ENCODE measurements around the gene ULK4. TPM values are rescaled to one million over a fixed set of nuclear protein-coding genes. Genes with fewer than 3 reads are reported as not detected.

ULK4 gene
- total RNA-seq, 1 experiment from 2014 or later, result 6.3 TPM

DNA sequence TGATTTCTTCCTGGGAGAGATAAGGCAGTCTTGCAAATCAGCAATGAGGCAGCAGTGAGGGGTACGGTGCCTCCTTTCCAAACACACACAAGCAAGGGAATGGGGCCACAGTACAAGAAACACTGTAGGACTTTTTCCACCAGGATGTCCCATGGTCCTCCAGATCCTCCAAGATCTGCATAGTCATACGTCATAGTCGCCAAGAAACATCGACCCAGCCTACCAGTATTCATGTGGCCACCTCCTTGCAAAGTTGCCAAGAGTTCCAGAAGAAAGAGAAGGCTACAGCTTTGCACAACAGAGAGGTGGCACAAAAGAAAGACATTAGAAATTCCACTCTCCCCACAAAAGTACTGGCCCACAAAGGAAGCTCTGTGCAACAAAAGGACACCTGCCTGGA lies 504.7 kb downstream of the ULK4 start:
- no peaks in the 10 kb centered on the region for H3K9me2 ChIP-seq (ENCODE audit: insufficient read depth)
- H3K4me3 ChIP-seq (replicated peaks in 1 of 2; ENCODE audit: low read depth in 1 of 2, low read length in 2 of 2), result no peak overlapping the region
- H3K9me3 ChIP-seq (ENCODE audit: control insufficient read depth in 1 of 2, insufficient read depth in 1 of 2, low read depth in 1 of 2, low read length in 2 of 2), result no peaks in the 10 kb centered on the region
- no peaks in the 10 kb centered on the region for H4K20me1 ChIP-seq (ENCODE audit: insufficient read depth)
- DNase-seq (ENCODE audit: low read depth, low spot score), result no peak
- BruUV-seq (replicated peaks), result no TSS peak
- H3K36me3 ChIP-seq (ENCODE audit: control insufficient read depth in 1 of 2, insufficient read depth in 2 of 2, low read length in 2 of 2), result no peaks in the 10 kb centered on the region
- H3K27me3 ChIP-seq (ENCODE audit: insufficient read depth, low read length), result no peaks in the 10 kb centered on the region
- H3K27ac ChIP-seq (ENCODE audit: low read depth, low read length), result no peak overlapping the region
- POLR2A ChIA-PET, result no interaction called here
- no peak overlapping the region for H3K4me2 ChIP-seq (ENCODE audit: low read length)
- intact Hi-C loops (cut with micrococcal nuclease), result no loop called here
- RAD21 ChIA-PET (ENCODE audit: low non-redundant PET in 1 of 2, low total read pairs in 2 of 2, uncharacterized antibody in 2 of 2, unreplicated experiment in 2 of 2), result no interaction called here
- H3K9ac ChIP-seq (ENCODE audit: low read length), result no peak overlapping the region
- CTCF ChIA-PET, result no interaction called here
- H2AFZ ChIP-seq (ENCODE audit: low read depth, low read length, poor library complexity, severe bottlenecking), result no peak overlapping the region
- TF ChIP-seq CBX3 (IDR thresholded peaks at IDR 0.05; ENCODE audit: low read depth) (no peak), YY1 (IDR thresholded peaks at IDR 0.05; ENCODE audit: extremely low read depth, insufficient replicate concordance, low read depth, low read length) (no peak), FOSL1 (IDR thresholded peaks at IDR 0.05; ENCODE audit: low read depth) (no peak), POLR2A (IDR thresholded peaks at IDR 0.05; ENCODE audit: borderline replicate concordance, extremely low read depth, insufficient read depth, insufficient read length) (no peak), EGR1 (IDR thresholded peaks at IDR 0.05; ENCODE audit: low read depth) (no peak), SIN3A (IDR thresholded peaks at IDR 0.05; ENCODE audit: low read depth) (no peak), RAD21 (IDR thresholded peaks at IDR 0.05; ENCODE audit: low read depth) (no peak), ZNF274 (IDR thresholded peaks at IDR 0.05; ENCODE audit: low read depth, low read length) (no peak), EZH2phosphoT487 (IDR thresholded peaks at IDR 0.05; ENCODE audit: borderline replicate concordance) (no peak), SRF (IDR thresholded peaks at IDR 0.05; ENCODE audit: low read depth) (no peak)
- TF ChIP-seq, protein P1, sequence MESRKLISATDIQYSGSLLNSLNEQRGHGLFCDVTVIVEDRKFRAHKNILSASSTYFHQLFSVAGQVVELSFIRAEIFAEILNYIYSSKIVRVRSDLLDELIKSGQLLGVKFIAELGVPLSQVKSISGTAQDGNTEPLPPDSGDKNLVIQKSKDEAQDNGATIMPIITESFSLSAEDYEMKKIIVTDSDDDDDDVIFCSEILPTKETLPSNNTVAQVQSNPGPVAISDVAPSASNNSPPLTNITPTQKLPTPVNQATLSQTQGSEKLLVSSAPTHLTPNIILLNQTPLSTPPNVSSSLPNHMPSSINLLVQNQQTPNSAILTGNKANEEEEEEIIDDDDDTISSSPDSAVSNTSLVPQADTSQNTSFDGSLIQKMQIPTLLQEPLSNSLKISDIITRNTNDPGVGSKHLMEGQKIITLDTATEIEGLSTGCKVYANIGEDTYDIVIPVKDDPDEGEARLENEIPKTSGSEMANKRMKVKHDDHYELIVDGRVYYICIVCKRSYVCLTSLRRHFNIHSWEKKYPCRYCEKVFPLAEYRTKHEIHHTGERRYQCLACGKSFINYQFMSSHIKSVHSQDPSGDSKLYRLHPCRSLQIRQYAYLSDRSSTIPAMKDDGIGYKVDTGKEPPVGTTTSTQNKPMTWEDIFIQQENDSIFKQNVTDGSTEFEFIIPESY (IDR thresholded peaks at IDR 0.05; ENCODE audit: extremely low read depth, insufficient replicate concordance, low read length), result no peak
- TF ChIP-seq, protein P2, sequence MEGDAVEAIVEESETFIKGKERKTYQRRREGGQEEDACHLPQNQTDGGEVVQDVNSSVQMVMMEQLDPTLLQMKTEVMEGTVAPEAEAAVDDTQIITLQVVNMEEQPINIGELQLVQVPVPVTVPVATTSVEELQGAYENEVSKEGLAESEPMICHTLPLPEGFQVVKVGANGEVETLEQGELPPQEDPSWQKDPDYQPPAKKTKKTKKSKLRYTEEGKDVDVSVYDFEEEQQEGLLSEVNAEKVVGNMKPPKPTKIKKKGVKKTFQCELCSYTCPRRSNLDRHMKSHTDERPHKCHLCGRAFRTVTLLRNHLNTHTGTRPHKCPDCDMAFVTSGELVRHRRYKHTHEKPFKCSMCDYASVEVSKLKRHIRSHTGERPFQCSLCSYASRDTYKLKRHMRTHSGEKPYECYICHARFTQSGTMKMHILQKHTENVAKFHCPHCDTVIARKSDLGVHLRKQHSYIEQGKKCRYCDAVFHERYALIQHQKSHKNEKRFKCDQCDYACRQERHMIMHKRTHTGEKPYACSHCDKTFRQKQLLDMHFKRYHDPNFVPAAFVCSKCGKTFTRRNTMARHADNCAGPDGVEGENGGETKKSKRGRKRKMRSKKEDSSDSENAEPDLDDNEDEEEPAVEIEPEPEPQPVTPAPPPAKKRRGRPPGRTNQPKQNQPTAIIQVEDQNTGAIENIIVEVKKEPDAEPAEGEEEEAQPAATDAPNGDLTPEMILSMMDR (IDR thresholded peaks at IDR 0.05 in 2 of 3, conservative IDR thresholded peaks at IDR 0.05 in 1 of 3; ENCODE audit: borderline replicate concordance in 1 of 3, insufficient read depth in 1 of 3, low read depth in 2 of 3, low read length in 2 of 3), result no peak
- TF ChIP-seq, protein P3, sequence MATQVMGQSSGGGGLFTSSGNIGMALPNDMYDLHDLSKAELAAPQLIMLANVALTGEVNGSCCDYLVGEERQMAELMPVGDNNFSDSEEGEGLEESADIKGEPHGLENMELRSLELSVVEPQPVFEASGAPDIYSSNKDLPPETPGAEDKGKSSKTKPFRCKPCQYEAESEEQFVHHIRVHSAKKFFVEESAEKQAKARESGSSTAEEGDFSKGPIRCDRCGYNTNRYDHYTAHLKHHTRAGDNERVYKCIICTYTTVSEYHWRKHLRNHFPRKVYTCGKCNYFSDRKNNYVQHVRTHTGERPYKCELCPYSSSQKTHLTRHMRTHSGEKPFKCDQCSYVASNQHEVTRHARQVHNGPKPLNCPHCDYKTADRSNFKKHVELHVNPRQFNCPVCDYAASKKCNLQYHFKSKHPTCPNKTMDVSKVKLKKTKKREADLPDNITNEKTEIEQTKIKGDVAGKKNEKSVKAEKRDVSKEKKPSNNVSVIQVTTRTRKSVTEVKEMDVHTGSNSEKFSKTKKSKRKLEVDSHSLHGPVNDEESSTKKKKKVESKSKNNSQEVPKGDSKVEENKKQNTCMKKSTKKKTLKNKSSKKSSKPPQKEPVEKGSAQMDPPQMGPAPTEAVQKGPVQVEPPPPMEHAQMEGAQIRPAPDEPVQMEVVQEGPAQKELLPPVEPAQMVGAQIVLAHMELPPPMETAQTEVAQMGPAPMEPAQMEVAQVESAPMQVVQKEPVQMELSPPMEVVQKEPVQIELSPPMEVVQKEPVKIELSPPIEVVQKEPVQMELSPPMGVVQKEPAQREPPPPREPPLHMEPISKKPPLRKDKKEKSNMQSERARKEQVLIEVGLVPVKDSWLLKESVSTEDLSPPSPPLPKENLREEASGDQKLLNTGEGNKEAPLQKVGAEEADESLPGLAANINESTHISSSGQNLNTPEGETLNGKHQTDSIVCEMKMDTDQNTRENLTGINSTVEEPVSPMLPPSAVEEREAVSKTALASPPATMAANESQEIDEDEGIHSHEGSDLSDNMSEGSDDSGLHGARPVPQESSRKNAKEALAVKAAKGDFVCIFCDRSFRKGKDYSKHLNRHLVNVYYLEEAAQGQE (IDR thresholded peaks at IDR 0.05; ENCODE audit: low read depth), result no peak
- no peak for ATAC-seq
- H3K79me2 ChIP-seq (ENCODE audit: insufficient read depth, low read length), result no peaks in the 10 kb centered on the region
- H3K4me1 ChIP-seq (ENCODE audit: control insufficient read depth in 1 of 2, insufficient read depth in 2 of 2, low read length in 2 of 2), result no peaks in the 10 kb centered on the region
